Measurements from ENCODE around the gene RALGPS1.

Gene RALGPS1

DNA sequence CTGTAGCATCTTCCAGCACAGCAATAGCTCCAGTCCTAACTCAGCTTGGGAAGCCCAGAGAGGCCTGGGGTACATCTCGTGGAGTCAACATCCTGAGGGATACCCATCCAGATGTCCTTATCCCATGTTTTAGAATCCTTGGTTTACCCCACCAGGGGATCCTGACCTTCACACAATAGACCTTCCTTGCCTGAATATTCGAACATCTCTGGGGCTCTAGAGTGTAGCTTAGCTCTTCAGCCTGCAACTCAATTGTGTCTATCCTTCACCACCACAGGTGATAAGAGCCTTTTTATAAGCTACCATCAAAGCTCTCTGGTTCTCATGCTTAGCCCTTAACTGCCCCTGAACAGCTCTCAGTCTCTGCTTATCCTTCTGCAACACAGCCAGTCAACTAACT, 7.5 kb upstream of the RALGPS1 start:
- no peak for DNase-seq

DNA sequence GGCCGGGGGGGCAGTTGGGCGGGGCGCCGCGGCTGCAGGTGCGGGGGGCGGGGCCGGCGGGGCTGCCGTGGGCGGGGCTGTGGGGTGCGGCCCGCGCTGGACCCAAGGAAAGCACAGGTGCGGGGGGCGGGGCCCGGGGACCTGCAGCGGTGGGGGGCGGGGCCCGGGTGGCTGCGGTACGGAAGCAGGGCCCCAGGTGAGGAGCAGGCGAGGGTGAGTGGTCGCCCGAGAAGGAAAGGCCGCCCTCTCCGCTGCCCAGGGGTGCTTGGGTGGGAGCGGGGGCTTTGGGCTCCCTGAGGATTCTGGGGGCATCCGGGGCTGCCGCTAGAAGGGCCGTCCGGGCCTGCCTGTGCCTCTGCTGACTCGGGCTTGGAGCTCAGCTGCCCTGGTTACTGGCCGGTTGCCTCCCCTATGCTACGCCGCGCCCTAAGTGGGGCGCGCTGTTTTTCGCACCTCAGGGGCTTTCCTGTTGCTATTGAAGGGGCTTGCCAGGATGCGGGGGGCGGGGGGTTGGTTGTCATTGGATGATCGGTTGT, 767 bp downstream of the RALGPS1 start:
- DNase-seq: no peak

- no peak for DNase-seq
These were observed 1.4 kb downstream of the RALGPS1 start for GRCh38 chr9:126915846-126916543.

DNA sequence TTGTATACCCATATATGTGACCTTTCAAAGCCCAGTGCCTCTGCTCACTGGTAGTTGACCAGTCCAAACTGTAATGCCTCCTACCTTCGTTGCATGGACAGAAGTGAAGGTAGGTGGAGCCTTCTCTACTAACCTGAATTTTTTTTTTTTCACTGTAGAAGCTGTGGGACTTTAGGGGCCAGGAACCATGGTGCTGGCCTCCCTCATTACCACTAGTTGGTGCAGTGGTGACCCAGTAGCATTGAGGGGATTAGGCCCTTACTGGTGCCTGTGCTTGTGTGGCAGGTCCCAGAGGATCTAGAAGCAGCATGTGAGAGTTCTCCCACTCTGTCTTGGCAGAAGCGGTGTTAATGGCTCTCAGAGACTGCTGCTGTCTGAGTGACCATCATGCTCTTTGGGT, 2.3 kb downstream of the RALGPS1 start:
- DNase-seq: no peak

DNA sequence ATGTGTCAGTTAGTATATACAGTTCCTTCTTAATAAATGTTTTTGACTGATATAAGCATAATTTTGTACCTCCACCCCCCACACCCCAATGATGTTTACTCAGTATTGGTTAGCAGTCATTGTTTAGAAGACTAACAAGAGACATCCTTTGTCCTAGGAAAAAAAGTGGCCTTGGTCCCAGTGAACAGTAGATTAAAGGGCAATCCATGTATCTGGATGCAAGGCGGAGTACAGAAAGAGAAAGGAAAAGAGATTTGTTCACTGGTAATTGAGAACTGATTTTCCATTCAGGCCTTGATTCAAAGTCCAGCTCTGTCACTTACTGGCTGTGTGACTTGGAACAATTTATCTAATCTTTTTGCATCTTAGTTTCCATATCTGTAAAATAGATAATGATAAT, 4.6 kb downstream of the RALGPS1 start:
- DNase-seq: no peak

GRCh38 chr9:126925876-126926275, 11.3 kb downstream of the RALGPS1 start:
- DNase-seq: no peak

GRCh38 chr9:126926364-126926763, 11.8 kb downstream of the RALGPS1 start:
- no peak for DNase-seq

DNA sequence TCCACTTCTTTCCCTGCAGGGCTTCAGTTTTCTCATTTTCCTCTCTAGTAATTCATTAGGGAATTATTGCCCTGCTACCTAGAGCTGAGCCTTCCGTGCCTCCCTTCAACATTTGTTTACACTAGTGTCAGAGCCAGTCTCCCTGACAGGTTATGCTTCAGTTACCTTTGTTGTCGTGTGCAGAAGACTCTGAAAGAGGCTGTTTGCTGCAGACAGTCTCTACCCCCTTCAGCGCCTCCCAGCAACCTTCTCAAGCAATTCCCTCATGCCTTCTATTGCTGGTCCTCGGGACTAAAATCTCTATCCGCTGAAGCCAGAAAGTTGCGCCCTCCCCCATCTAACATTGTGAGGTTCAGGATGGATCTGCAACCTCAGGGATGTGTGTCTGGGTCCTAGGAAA, 12.8 kb downstream of the RALGPS1 start:
- no peak for DNase-seq

GRCh38 chr9:126932871-126933321, 18.3 kb downstream of the RALGPS1 start:
- no peak for DNase-seq

DNA sequence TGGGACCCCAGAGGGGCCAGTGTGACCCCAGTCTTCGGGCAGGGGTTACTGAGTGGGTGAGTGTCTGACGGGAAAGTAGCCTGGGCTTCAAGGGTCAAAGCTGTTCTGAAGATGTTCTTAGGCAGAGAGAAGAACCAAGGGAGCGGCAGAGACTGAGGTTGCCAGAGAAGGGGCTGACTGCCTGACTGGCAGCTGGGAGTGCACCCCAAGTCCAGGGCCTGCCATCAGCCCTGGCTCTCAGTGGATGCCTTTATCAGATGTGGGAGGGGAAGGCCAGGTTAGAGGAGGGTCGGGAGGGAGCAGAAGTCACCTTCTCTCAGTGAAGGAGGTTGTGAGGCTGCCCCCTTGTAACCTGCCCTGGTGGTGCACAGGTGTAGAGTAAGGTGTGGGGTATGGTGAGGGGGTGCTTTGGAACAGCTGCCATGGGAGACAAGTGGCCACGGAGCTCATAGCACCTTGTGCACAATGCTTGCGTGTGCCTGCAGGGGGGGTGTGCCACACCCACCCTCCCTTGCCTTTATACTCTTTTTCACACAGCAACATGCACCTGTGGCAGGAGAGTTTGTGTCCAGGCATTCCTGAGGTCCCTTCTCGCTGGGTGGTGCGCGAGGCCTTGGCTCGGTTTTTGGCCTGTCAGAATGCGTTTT, 18.9 kb downstream of the RALGPS1 start:
- DNase-seq: no peak

GRCh38 chr9:126934441-126934840, 19.9 kb downstream of the RALGPS1 start:
- DNase-seq: no peak

- DNase-seq: no peak
These were observed 21.0 kb downstream of the RALGPS1 start for GRCh38 chr9:126935630-126936029.

DNA sequence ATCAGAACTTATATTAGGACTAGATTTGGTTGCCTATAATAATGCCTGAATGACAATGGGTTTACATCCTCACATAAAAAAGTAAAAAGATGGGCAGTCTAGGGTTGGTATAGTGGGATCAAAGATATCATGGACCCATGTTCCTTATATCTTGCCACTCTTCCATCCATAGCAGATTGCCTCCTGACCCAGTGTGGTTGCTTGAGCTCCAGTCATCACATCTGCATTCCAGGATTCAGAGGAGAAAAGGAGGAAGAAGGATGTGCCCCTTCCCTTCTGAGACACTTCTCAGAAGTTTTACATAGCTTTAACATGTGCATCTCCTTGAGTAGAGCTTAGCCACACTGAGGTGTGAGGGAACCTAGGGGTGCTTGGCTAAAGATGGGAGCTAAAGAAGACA, 22.9 kb downstream of the RALGPS1 start:
- DNase-seq: no peak

DNA sequence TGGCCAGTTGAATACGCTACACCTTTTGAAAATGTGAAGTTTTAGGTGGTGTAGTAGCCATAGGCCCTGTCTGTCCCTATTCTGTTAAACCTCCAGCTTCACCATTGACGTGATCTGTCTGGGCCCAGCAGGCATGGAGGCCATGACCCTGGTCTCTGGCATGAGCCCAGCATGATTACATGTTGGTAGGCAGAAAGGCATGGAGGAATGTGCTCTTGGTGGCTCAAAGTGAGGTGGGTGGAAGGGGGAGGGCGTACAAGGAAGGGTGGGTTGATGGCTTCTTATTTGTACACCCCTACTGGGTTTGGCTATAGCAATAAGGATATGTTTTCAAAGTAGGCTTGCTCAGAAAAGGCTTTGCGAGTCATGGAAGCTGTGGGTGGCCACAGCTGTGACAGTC, 23.7 kb downstream of the RALGPS1 start:
- DNase-seq: no peak

- DNase-seq: no peak
These were observed 25.2 kb downstream of the RALGPS1 start for GRCh38 chr9:126939821-126940221.

DNA sequence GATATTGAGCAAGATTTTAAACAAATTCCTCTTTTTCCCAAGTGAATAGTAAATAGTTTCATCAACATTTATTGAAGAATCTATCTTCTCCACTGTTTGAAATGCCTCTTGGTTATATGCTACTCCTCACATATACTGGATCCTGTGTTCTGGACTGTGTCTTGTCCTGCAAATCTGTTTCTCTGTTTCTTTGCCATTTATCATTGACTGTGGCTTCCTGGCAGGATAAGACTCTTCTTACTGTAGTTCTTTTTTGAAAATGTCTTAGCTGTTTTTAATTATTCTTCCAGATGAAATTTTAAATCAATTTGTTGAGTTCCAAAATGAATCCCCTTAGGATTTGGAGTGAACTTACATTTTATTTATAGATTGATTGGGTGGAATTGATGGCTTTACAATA, 27.8 kb downstream of the RALGPS1 start:
- DNase-seq: no peak

- no peak for DNase-seq
These were observed 31.1 kb downstream of the RALGPS1 start for GRCh38 chr9:126945682-126946081.

DNA sequence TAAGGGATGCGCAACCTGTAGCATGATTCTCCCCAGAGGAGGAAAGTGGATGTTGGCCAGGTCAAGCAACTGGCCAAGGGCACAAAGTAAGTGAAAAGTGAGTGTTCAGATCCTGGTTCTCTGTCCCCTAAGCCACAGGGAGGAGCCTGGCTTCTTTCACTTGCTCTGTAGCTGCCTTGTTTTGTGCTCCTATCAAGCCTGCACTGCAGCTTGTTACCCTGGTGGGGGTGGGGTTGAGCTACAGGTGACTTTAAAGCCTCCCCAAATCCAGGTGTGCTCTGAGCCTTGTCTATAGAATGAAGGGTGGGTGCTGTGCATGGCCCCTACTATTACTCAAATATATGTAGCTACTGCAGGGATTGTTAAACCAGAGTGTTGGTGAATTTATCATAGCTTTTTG, 32.9 kb downstream of the RALGPS1 start:
- no peak for DNase-seq

DNA sequence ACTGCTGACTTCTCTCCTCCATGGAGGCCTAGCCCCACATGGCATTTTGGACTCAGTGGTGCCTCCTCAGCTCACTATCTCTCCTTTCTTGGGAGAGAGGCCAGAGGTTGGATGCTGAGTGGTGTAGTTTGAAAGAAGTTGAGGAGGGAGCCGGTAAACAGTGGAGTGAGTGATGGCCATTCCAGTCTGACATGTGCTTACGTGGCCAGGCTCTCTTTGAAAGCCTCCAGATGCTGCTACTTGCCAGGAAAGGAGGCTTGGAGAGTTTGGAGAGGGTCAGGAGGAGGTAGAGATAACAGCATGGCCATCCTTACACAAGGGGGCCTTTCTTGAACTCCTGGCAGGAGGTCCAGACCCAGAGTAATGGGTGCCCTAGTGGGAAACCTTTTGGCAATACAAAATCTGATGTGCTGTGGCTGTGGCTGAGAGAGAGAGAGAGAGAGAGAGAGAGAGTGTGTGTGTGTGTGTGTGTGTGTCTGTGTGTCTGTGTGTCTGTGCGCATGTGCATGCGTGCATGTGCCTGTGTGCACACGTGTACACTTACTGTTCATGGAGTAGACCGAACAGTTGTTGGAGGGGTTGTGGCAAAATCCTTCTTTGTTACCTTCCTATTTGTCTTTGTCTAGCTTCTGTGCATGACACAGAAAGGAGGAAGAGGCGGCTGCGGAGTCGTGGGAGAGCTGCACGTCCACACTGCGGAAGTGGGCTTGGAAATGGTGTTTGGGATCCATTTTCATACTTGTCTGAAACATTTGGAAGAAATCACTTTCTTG, 37.8 kb downstream of the RALGPS1 start:
- DNase-seq: no peak

- DNase-seq: no peak
These were observed 38.6 kb downstream of the RALGPS1 start for GRCh38 chr9:126953041-126953809.

GRCh38 chr9:126955811-126956210, 41.2 kb downstream of the RALGPS1 start:
- no peak for DNase-seq

GRCh38 chr9:126956917-126957686, 42.5 kb downstream of the RALGPS1 start:
- no peak for DNase-seq

All from NCI-H2081 treated with DMSO at 0.1 percent for 48 hours (cell line).